ENCODE data around the gene CTIF. TPM values are rescaled to one million over a fixed set of nuclear protein-coding genes. Genes with fewer than 3 reads are reported as not detected.

The CTIF gene
- total RNA-seq, 1 experiment from 2014 or later = 13.6 TPM

- Histone ChIP-seq H3K9me3 (replicated peaks) (no peaks in the 10 kb centered on the region), H3K4me1 (peaks cover 26% of the 10 kb centered on the region)
- DNase-seq = no peak
Observed at GRCh38 chr18:48602759-48603390, 64.0 kb downstream of the CTIF start.

GRCh38 chr18:48605408-48605845 is 66.6 kb downstream of the CTIF start:
- Histone ChIP-seq H3K4me1 (peaks cover 28% of the 10 kb centered on the region), H3K4me3 (no peak overlapping the region), H3K9me3 (replicated peaks) (no peaks in the 10 kb centered on the region), H3K27ac (no peak overlapping the region), H3K36me3 (no peaks in the 10 kb centered on the region), H3K27me3 (no peaks in the 10 kb centered on the region)
- peak; percentile 69 to 80 for DNase-seq

More at GRCh38 chr18:48602759-48603390, 64.0 kb downstream of the CTIF start:
- H3K4me3 ChIP-seq = no peak overlapping the region
- H3K27me3 ChIP-seq = no peaks in the 10 kb centered on the region
- no peaks in the 10 kb centered on the region for H3K36me3 ChIP-seq
- H3K27ac ChIP-seq = no peak overlapping the region

- H3K27me3 ChIP-seq = no peaks in the 10 kb centered on the region
- no peak overlapping the region for H3K27ac ChIP-seq
- H3K4me1 ChIP-seq = peaks cover 28% of the 10 kb centered on the region
- no peaks in the 10 kb centered on the region for H3K9me3 ChIP-seq (replicated peaks)
- no peak overlapping the region for H3K4me3 ChIP-seq
- peak; percentile 84 to 88 for DNase-seq
- no peaks in the 10 kb centered on the region for H3K36me3 ChIP-seq
Observed at GRCh38 chr18:48607056-48607984, 68.5 kb downstream of the CTIF start.

GRCh38 chr18:48608581-48608980 is 69.8 kb downstream of the CTIF start:
- Histone ChIP-seq H3K27ac (no peak overlapping the region), H3K36me3 (no peaks in the 10 kb centered on the region), H3K4me1 (peaks cover 33% of the 10 kb centered on the region), H3K27me3 (no peaks in the 10 kb centered on the region), H3K9me3 (replicated peaks) (no peaks in the 10 kb centered on the region), H3K4me3 (no peak overlapping the region)
- no peak for DNase-seq

GRCh38 chr18:48609114-48609513 is 70.3 kb downstream of the CTIF start:
- H3K27me3 ChIP-seq = no peaks in the 10 kb centered on the region
- no peaks in the 10 kb centered on the region for H3K9me3 ChIP-seq (replicated peaks)
- no peak overlapping the region for H3K4me3 ChIP-seq
- H3K4me1 ChIP-seq = peaks cover 38% of the 10 kb centered on the region
- no peak overlapping the region for H3K27ac ChIP-seq
- no peaks in the 10 kb centered on the region for H3K36me3 ChIP-seq
- DNase-seq = no peak

GRCh38 chr18:48609820-48610815 is 71.3 kb downstream of the CTIF start:
- H3K27ac ChIP-seq = no peak overlapping the region
- H3K4me1 ChIP-seq = peaks cover 37% of the 10 kb centered on the region
- H3K27me3 ChIP-seq = no peaks in the 10 kb centered on the region
- no peak for DNase-seq
- no peak overlapping the region for H3K4me3 ChIP-seq
- no peaks in the 10 kb centered on the region for H3K9me3 ChIP-seq (replicated peaks)
- H3K36me3 ChIP-seq = no peaks in the 10 kb centered on the region

- Histone ChIP-seq H3K27ac (no peak overlapping the region), H3K9me3 (replicated peaks) (no peaks in the 10 kb centered on the region), H3K4me1 (peaks cover 26% of the 10 kb centered on the region), H3K4me3 (no peak overlapping the region), H3K36me3 (no peaks in the 10 kb centered on the region), H3K27me3 (no peaks in the 10 kb centered on the region)
- DNase-seq = no peak
Observed at GRCh38 chr18:48611203-48611602, 72.4 kb downstream of the CTIF start.

GRCh38 chr18:48611785-48612480 is 73.1 kb downstream of the CTIF start:
- no peaks in the 10 kb centered on the region for H3K27me3 ChIP-seq
- H3K9me3 ChIP-seq (replicated peaks) = no peaks in the 10 kb centered on the region
- no peak overlapping the region for H3K4me3 ChIP-seq
- no peak for DNase-seq
- H3K27ac ChIP-seq = no peak overlapping the region
- H3K4me1 ChIP-seq = peaks cover 19% of the 10 kb centered on the region; the same call in 1 of the 2 replicates
- H3K36me3 ChIP-seq = no peaks in the 10 kb centered on the region

GRCh38 chr18:48612511-48612910 is 73.7 kb downstream of the CTIF start:
- no peak overlapping the region for H3K4me3 ChIP-seq
- H3K27me3 ChIP-seq = no peaks in the 10 kb centered on the region
- DNase-seq = no peak
- no peak overlapping the region for H3K27ac ChIP-seq
- H3K4me1 ChIP-seq = peaks cover 15% of the 10 kb centered on the region; the same call in 1 of the 2 replicates
- no peaks in the 10 kb centered on the region for H3K9me3 ChIP-seq (replicated peaks)
- H3K36me3 ChIP-seq = no peaks in the 10 kb centered on the region

- H3K4me3 ChIP-seq = no peak overlapping the region
- no peaks in the 10 kb centered on the region for H3K27me3 ChIP-seq
- peaks cover 11% of the 10 kb centered on the region; the same call in 1 of the 2 replicates for H3K4me1 ChIP-seq
- H3K9me3 ChIP-seq (replicated peaks) = no peaks in the 10 kb centered on the region
- H3K36me3 ChIP-seq = no peaks in the 10 kb centered on the region
- no peak overlapping the region for H3K27ac ChIP-seq
- no peak for DNase-seq
Observed at GRCh38 chr18:48612917-48613316, 74.1 kb downstream of the CTIF start.

- Histone ChIP-seq H3K4me3 (no peak overlapping the region), H3K36me3 (no peaks in the 10 kb centered on the region), H3K9me3 (replicated peaks) (no peaks in the 10 kb centered on the region), H3K4me1 (peaks cover 10% of the 10 kb centered on the region; the same call in 1 of the 2 replicates), H3K27ac (no peak overlapping the region), H3K27me3 (no peaks in the 10 kb centered on the region)
- peak in 1 of 2 experiments; percentile 19 for DNase-seq
Observed at GRCh38 chr18:48613589-48614404, 75.0 kb downstream of the CTIF start.

- no peaks in the 10 kb centered on the region for H3K36me3 ChIP-seq
- H3K4me1 ChIP-seq = peaks cover 10% of the 10 kb centered on the region; the same call in 1 of the 2 replicates
- H3K9me3 ChIP-seq (replicated peaks) = no peaks in the 10 kb centered on the region
- DNase-seq = no peak
- no peak overlapping the region for H3K4me3 ChIP-seq
- H3K27me3 ChIP-seq = no peaks in the 10 kb centered on the region
- H3K27ac ChIP-seq = no peak overlapping the region
Observed at GRCh38 chr18:48615566-48616401, 77.0 kb downstream of the CTIF start.

All from SJCRH30 (cell line).